Mucosa of descending colon (tissue), 3 donors: Measurements from ENCODE around the gene ECT2. TPM values are rescaled to one million over a fixed set of nuclear protein-coding genes. Genes with fewer than 3 reads are reported as not detected.

Source experiments
- ATAC-seq: fragments of 200-7000 bp; cut with Tn5 transposase; one replicate; pipeline ENCODE4 v1.9.1; 2020; ENCODE audit warnings: mild to moderate bottlenecking, moderate library complexity
- DNase-seq, 3 donors: peaks; one replicate each; pipeline ENCODE4 v3.0.0-alpha.2; 2020
- H3K36me3 ChIP-seq: fragments of 200-600 bp; one replicate; pipeline ENCODE4 v1.8.0; 2021; ENCODE audit warnings: low read depth, mild to moderate bottlenecking
- H3K4me1 ChIP-seq: fragments of 200-600 bp; one replicate; pipeline ENCODE4 v1.8.0; 2021; ENCODE audit warnings: low read depth, mild to moderate bottlenecking
- H3K4me3 ChIP-seq: fragments of 200-600 bp; one replicate; pipeline ENCODE4 v1.8.0; 2021; ENCODE audit warnings: mild to moderate bottlenecking
- H3K9me3 ChIP-seq: fragments of 200-600 bp; one replicate; pipeline ENCODE4 v1.8.0; 2021; ENCODE audit warnings: mild to moderate bottlenecking
- CTCF ChIP-seq: fragments of 200-600 bp; IDR thresholded peaks from one replicate; pipeline ENCODE4 v1.8.0; 2022; ENCODE audit warnings: antibody characterized with exemption, mild to moderate bottlenecking
- intact Hi-C, 2 donors: fragments of 100-400 bp; cut with DNase I in 1 of 2; cut with micrococcal nuclease in 1 of 2; formaldehyde crosslinking; loops; one replicate each; pipeline versions ENCODE4 v1.11.0 to v1.11.1; 2022; cut with DNase I, micrococcal nuclease
- total RNA-seq, 3 donors: library from RNA; stranded (reverse); fragmentation: NEBNext Ultra II Directional in 2 of 3; extraction: Animal tissue kit (Norgen Biotek cat#: 25700) in 2 of 3; gene quantifications; one replicate each; pipeline versions ENCODE4 v1.2.1 to v1.2.4, GENCODE V29; 2021 to 2023
- donor health status: DM: no; HTN: no; CAD: no; lungs with moderate emphysema.
- donor health status: DM: no; HTN: no; CAD: no.
- donor health status: DM: no; HTN: yes; CAD: no.

ECT2 gene
- total RNA-seq, 3 donors from 2014 or later, result 14.8 to 30.2 (median 14.9) TPM

- ATAC-seq (no peak), DNase-seq (no peak)
- intact Hi-C loops, result no loop called here
- H3K4me3 ChIP-seq, result no peak overlapping the region
- H3K36me3 ChIP-seq, result no peaks in the 10 kb centered on the region
- TF ChIP-seq CTCF, result no peak
- H3K4me1 ChIP-seq, result no peaks in the 10 kb centered on the region
- H3K9me3 ChIP-seq, result no peaks in the 10 kb centered on the region
These were observed 96.2 kb downstream of the ECT2 start for GRCh38 chr3:172846706-172847105.

DNA sequence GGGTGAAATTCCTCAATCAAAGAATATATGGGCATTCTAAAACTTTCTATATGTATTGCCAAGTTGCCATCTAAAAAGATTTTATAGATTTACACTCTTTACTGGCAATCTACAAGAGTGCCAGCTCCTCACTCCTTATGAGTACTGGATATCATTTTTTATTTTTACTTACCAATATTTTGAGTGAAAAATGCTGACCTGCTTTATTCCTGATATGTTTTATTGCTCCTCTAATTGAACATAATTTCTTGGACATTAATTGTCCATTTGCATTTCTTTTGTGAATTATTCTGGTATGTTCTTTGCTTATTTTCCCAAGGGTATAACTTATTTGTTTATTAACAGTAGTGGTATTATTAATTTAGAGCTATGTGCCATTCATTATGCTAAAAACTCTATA is 96.8 kb downstream of the ECT2 start:
- DNase-seq, result no peak
- intact Hi-C loops, result no loop called here
- Histone ChIP-seq H3K4me3 (no peak overlapping the region), H3K9me3 (no peaks in the 10 kb centered on the region), H3K36me3 (no peaks in the 10 kb centered on the region), H3K4me1 (no peaks in the 10 kb centered on the region)
- no peak for TF ChIP-seq CTCF
- no peak for ATAC-seq

GRCh38 chr3:172848910-172849309 is 98.4 kb downstream of the ECT2 start:
- intact Hi-C loops, result no loop called here
- no peak for TF ChIP-seq CTCF

GRCh38 chr3:172853005-172853404 is 102.5 kb downstream of the ECT2 start:
- no peaks in the 10 kb centered on the region for H3K36me3 ChIP-seq
- no peaks in the 10 kb centered on the region for H3K4me1 ChIP-seq
- H3K4me3 ChIP-seq, result no peak overlapping the region
- no peak for ATAC-seq
- H3K9me3 ChIP-seq, result no peaks in the 10 kb centered on the region
- intact Hi-C loops, result no loop called here
- TF ChIP-seq CTCF, result no peak
- no peak for DNase-seq

More at GRCh38 chr3:172848910-172849309, 98.4 kb downstream of the ECT2 start:
- H3K4me1 ChIP-seq, result no peaks in the 10 kb centered on the region
- DNase-seq (no peak), ATAC-seq (no peak)
- H3K9me3 ChIP-seq, result no peaks in the 10 kb centered on the region
- H3K36me3 ChIP-seq, result no peaks in the 10 kb centered on the region
- no peak overlapping the region for H3K4me3 ChIP-seq

- no peak overlapping the region for H3K4me3 ChIP-seq
- H3K36me3 ChIP-seq, result no peaks in the 10 kb centered on the region
- no peak for TF ChIP-seq CTCF
- intact Hi-C loops, result no loop called here
- H3K4me1 ChIP-seq, result no peaks in the 10 kb centered on the region
- no peak for DNase-seq
- H3K9me3 ChIP-seq, result no peaks in the 10 kb centered on the region
- ATAC-seq, result no peak
These were observed 103.6 kb downstream of the ECT2 start for GRCh38 chr3:172853921-172854666.
